HepG2 (cell line): ENCODE results near the gene CRKL. TPM values are rescaled to one million over a fixed set of nuclear protein-coding genes. Genes with fewer than 3 reads are reported as not detected.

Source experiments
- ATAC-seq: fragments of 200-7000 bp; cut with Tn5 transposase; 3 replicates; pipeline ENCODE4 v1.9.1; 2020; ENCODE audit warnings: mild to moderate bottlenecking, moderate library complexity
- BruUV-seq: library from RNA; stranded (reverse); fragments of 400-500 nt; replicated peaks from 2 replicates; lab custom pipeline; 2021; lab: Mats Ljungman, UMichigan
- CTCF ChIA-PET: fragments of 300-600 bp; formaldehyde crosslinking; extraction: SDS; loops from one replicate; lab custom pipeline; 2021; ENCODE audit warnings: low total read pairs, inconsistent platforms, low intra/inter-chr PET ratio; lab: Yijun Ruan, JAX
- POLR2A ChIA-PET: fragments of 350-600 bp; sonication (Branson Sonifier 250); formaldehyde crosslinking; loops from one replicate; lab custom pipeline; 2020; ENCODE audit warnings: antibody characterized with exemption, inconsistent platforms; lab: Yijun Ruan, JAX
- DNase-seq: peaks from one replicate; pipeline ENCODE4 v3.0.0-alpha.2; 2015; ENCODE audit warnings: low spot score
- FAIRE-seq: peaks from 3 replicates; lab custom pipeline; 2011; peaks lifted over from hg19 to GRCh38; lab: Jason Lieb, UNC
- H2AFZ ChIP-seq: one replicate; pipeline ENCODE4 v1.6.1; 2011; ENCODE audit warnings: low read length, inconsistent platforms
- H3K27ac ChIP-seq: fragments of 300-600 bp; 3 replicates; pipeline ENCODE4 v1.8.0; 2011; ENCODE audit warnings: mixed run types, mild to moderate bottlenecking, mixed read lengths, low read length, inconsistent platforms; ENCODE audit not compliant: insufficient read depth; ENCODE audit errors: extremely low read length
- H3K27me3 ChIP-seq, 2 experiments: fragments of 200-600 bp in 1 of 2; 2 replicates in 1 of 2; 3 replicates in 1 of 2; pipeline versions ENCODE4 v1.6.0 to v1.8.0; 2011; ENCODE audit warnings: low read length in 2 of 2, mild to moderate bottlenecking in 2 of 2, moderate library complexity in 2 of 2, inconsistent platforms in 1 of 2; ENCODE audit not compliant: insufficient read depth in 2 of 2, control insufficient read depth in 1 of 2
- H3K36me3 ChIP-seq, 2 experiments: fragments of 200-600 bp in 1 of 2; replicated peaks in 1 of 2; 2 replicates in 1 of 2; 3 replicates in 1 of 2; pipeline versions ENCODE4 v1.5.1 to v1.8.0; 2011; ENCODE audit warnings: low read length in 2 of 2, inconsistent platforms in 1 of 2; ENCODE audit not compliant: insufficient read depth in 2 of 2, control insufficient read depth in 1 of 2
- H3K4me1 ChIP-seq: 2 replicates; pipeline ENCODE4 v1.5.1; 2012; ENCODE audit warnings: low read length, inconsistent platforms; ENCODE audit not compliant: insufficient read depth
- H3K4me2 ChIP-seq: 2 replicates; pipeline ENCODE4 v1.6.0; 2011; ENCODE audit warnings: low read depth, low read length, inconsistent platforms
- H3K4me3 ChIP-seq, 3 experiments: fragments of 200-600 bp in 1 of 3; sonication (generic), shearing (Covaris generic) in 1 of 3; replicated peaks in 1 of 3; 2 replicates each; pipeline ENCODE4 v1.5.1; 2011 to 2016; ENCODE audit warnings: low read length in 3 of 3, inconsistent platforms in 2 of 3, low read depth in 2 of 3, mild to moderate bottlenecking in 2 of 3, control low read depth in 1 of 3, mixed read lengths in 1 of 3; ENCODE audit not compliant: insufficient read depth in 1 of 3
- H3K79me2 ChIP-seq: one replicate; pipeline ENCODE4 v1.6.1; 2011; ENCODE audit warnings: low read length, inconsistent platforms; ENCODE audit not compliant: insufficient read depth
- H3K9ac ChIP-seq: 2 replicates; pipeline ENCODE4 v1.6.0; 2011; ENCODE audit warnings: mild to moderate bottlenecking, low read depth, low read length, inconsistent platforms; ENCODE audit not compliant: insufficient read depth
- H3K9me3 ChIP-seq: 2 replicates; pipeline ENCODE4 v1.5.1; 2012; ENCODE audit warnings: mild to moderate bottlenecking, low read length
- H4K20me1 ChIP-seq: 2 replicates; pipeline ENCODE4 v1.6.0; 2011; ENCODE audit warnings: inconsistent platforms, mild to moderate bottlenecking, low read length, moderate library complexity; ENCODE audit not compliant: insufficient read depth
- CBX5 ChIP-seq: sonication (generic); formaldehyde crosslinking; IDR thresholded peaks from 2 replicates; pipeline ENCODE4 v1.4.0; 2020; ENCODE audit warnings: missing genetic modification reagents, borderline replicate concordance
- E2F1 ChIP-seq: sonication (generic); formaldehyde crosslinking; IDR thresholded peaks from 2 replicates; pipeline ENCODE4 v1.5.0; 2020; ENCODE audit warnings: missing genetic modification reagents
- GABPB1 ChIP-seq: IDR thresholded peaks from 2 replicates; pipeline ENCODE4 v1.6.1; 2016; ENCODE audit warnings: mild to moderate bottlenecking, missing genetic modification reagents, moderate library complexity, missing compliant biosample characterization
- HMGA1 ChIP-seq: sonication (generic); formaldehyde crosslinking; conservative IDR thresholded peaks from 2 replicates; pipeline ENCODE4 v1.4.0; 2020; ENCODE audit warnings: missing genetic modification reagents
- KLF9 ChIP-seq: IDR thresholded peaks from 2 replicates; pipeline ENCODE4 v1.6.1; 2016; ENCODE audit warnings: low read depth
- MED8 ChIP-seq: sonication (generic); formaldehyde crosslinking; IDR thresholded peaks from 2 replicates; pipeline ENCODE4 v1.8.1; 2023; ENCODE audit warnings: mild to moderate bottlenecking, missing genetic modification reagents; ENCODE audit not compliant: insufficient replicate concordance
- NR0B2 ChIP-seq: sonication (generic); formaldehyde crosslinking; IDR thresholded peaks from 2 replicates; pipeline ENCODE4 v1.4.0; 2020; ENCODE audit warnings: mild to moderate bottlenecking, missing genetic modification reagents
- RFXANK ChIP-seq: IDR thresholded peaks from 2 replicates; pipeline ENCODE4 v1.6.1; 2016
- ZNF790 ChIP-seq: sonication (generic); formaldehyde crosslinking; IDR thresholded peaks from 2 replicates; pipeline ENCODE4 v1.8.0; 2022; ENCODE audit warnings: missing genetic modification reagents, mild to moderate bottlenecking, borderline replicate concordance
- ZZZ3 ChIP-seq: sonication (generic); formaldehyde crosslinking; IDR thresholded peaks from 2 replicates; pipeline ENCODE4 v1.4.0; 2020; ENCODE audit warnings: missing genetic modification reagents, mild to moderate bottlenecking, borderline replicate concordance
- WGBS: methylation state at CpG from one replicate; pipeline ENCODE4 v1.1.6; 2017; ENCODE audit warnings: low lambda C conversion rate; 5-methylcytosine and 5-hydroxymethylcytosine counted together
- in situ Hi-C: cut with HindIII; loops from 2 replicates; pipeline ENCODE4 v1.10.0; 2017; ENCODE audit warnings: low pct_unique_long_range_greater_than_20kb; ENCODE audit not compliant: extremely low pct_ligation_motif_present
- intact Hi-C: fragments of 100-400 bp; cut with micrococcal nuclease; formaldehyde crosslinking; loops from one replicate; pipeline ENCODE4 v1.10.0; 2022; ENCODE audit not compliant: unreplicated experiment
- polyA plus RNA-seq, 8 experiments: library from polyadenylated mRNA; depleted of rRNA in 3 of 8; stranded (reverse) in 7 of 8; unstranded in 1 of 8; fragments of >200 nt; fragmentation: Illumina TruSeq in 4 of 8; extraction: Trizol in 4 of 8; gene quantifications; 2 replicates each; pipeline versions ENCODE4 v1.2.1 to v1.2.3, GENCODE V29; 2011 to 2016; ENCODE audit warnings: low read depth in 4 of 8, missing spikeins in 1 of 8, mixed read lengths in 1 of 8; ENCODE audit not compliant: insufficient read depth in 1 of 8
- total RNA-seq, 5 experiments: library from RNA; depleted of rRNA; stranded (reverse); fragments of >200 nt; fragmentation: Illumina TruSeq; extraction: Trizol; gene quantifications; 2 replicates each; pipeline ENCODE4 v1.2.3, GENCODE V29; 2016; ENCODE audit warnings: low read depth in 1 of 5
- TF ChIP-seq, protein P1 (sequence below): sonication (generic); formaldehyde crosslinking; IDR thresholded peaks from 2 replicates; pipeline ENCODE4 v1.5.1; 2020; ENCODE audit warnings: missing genetic modification reagents, mild to moderate bottlenecking, borderline replicate concordance

Gene CRKL
- total and polyA plus RNA-seq, 2 of the 13 experiments (the other 11 are each of a cell fraction or from before 2014, with no cell fraction given) = 37.4 to 60.6 TPM

DNA sequence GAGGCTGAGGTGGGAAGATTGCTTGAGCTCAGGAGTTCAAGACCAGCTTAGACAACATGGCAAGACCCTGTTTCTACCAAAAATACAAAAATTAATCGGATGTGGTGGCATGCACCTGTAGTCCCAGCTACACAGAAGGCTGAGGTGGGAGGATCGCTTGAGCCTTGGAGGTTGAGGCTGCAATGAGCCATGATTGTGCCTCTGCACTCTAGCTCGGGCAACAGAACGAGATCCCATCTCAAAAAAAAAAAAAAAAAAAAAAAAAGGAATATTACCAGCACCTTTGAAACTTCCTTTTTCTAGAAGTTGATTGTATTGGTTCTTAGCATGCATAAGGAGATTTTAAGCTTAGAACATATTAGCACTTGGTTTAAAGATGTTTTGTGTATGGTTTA, 11.4 kb downstream of the CRKL start:
- intact Hi-C loops (no loop called here), in situ Hi-C loops (no loop called here)
- TF ChIP-seq CBX5 (CRISPR knock-in tag) (no peak), KLF9 (CRISPR knock-in tag) (no peak), E2F1 (CRISPR knock-in tag) (no peak), HMGA1 (CRISPR knock-in tag) (no peak), ZNF790 (CRISPR knock-in tag) (no peak), MED8 (CRISPR knock-in tag) (no peak), NR0B2 (CRISPR knock-in tag) (no peak), RFXANK (no peak), ZZZ3 (CRISPR knock-in tag) (no peak), GABPB1 (no peak)
- TF ChIP-seq, protein P1, sequence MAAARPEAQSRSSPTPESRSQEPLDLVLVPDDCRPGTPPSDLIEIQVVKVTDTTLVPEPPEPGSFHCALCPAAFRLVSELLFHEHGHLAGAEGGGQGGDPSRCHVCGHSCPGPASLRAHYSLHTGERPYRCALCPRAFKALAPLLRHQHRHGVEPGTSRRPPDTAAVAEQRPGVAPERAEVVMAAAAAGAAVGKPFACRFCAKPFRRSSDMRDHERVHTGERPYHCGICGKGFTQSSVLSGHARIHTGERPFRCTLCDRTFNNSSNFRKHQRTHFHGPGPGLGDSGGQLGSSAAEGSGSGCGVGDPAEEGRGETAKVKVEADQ = no peak
- ATAC-seq = no peak
- peaks cover 70% of the 10 kb centered on the region for H3K4me1 ChIP-seq
- peaks cover 91% of the 10 kb centered on the region for H4K20me1 ChIP-seq
- CTCF ChIA-PET = no interaction called here
- H2AFZ ChIP-seq = no peak overlapping the region
- no peak overlapping the region for H3K4me3 ChIP-seq
- WGBS = 95% methylated on average over 4 of the region's 4 CpGs
- H3K27me3 ChIP-seq = no peaks in the 10 kb centered on the region
- H3K36me3 ChIP-seq = peaks cover 13 to 33% of the 10 kb centered on the region in 2 experiments; a peak in 4 of 5 replicates
- POLR2A ChIA-PET = interaction anchor here (1.0 kb wide), 1 partner anchor 9 kb away, joined by 3 read pairs; no protein-coding TSS in a partner anchor
- no peak for DNase-seq
- FAIRE-seq = no peak
- no peak overlapping the region for H3K9ac ChIP-seq
- H3K4me2 ChIP-seq = no peak overlapping the region
- H3K27ac ChIP-seq = no peak overlapping the region
- no TSS peak for BruUV-seq
- no peaks in the 10 kb centered on the region for H3K9me3 ChIP-seq
- H3K79me2 ChIP-seq = peaks cover 93% of the 10 kb centered on the region
